Rectal smooth muscle tissue (tissue), 1 donor: Measurements from ENCODE around the gene PRR20B.
"Not testable (repeated sequence)": the region's sequence is repeated elsewhere in the genome, so short reads cannot be mapped to it uniquely, and the experiment has no call there.

Source experiments
- H3K27ac ChIP-seq: one replicate; pipeline ENCODE4 v1.7.0; 2013; ENCODE audit warnings: low read depth, low read length, inconsistent platforms
- H3K27me3 ChIP-seq: one replicate; pipeline ENCODE4 v1.7.0; 2013; ENCODE audit warnings: low read length; ENCODE audit not compliant: control insufficient read depth, insufficient read depth
- H3K36me3 ChIP-seq: one replicate; pipeline ENCODE4 v1.7.0; 2013; ENCODE audit warnings: low read length; ENCODE audit not compliant: control insufficient read depth, insufficient read depth
- H3K4me1 ChIP-seq: one replicate; pipeline ENCODE4 v1.7.0; 2013; ENCODE audit warnings: low read length; ENCODE audit not compliant: control insufficient read depth, insufficient read depth
- H3K4me3 ChIP-seq: one replicate; pipeline ENCODE4 v1.7.0; 2013; ENCODE audit warnings: low read length
- H3K9ac ChIP-seq: one replicate; pipeline ENCODE4 v1.7.0; 2013; ENCODE audit warnings: low read length

Gene PRR20B

DNA sequence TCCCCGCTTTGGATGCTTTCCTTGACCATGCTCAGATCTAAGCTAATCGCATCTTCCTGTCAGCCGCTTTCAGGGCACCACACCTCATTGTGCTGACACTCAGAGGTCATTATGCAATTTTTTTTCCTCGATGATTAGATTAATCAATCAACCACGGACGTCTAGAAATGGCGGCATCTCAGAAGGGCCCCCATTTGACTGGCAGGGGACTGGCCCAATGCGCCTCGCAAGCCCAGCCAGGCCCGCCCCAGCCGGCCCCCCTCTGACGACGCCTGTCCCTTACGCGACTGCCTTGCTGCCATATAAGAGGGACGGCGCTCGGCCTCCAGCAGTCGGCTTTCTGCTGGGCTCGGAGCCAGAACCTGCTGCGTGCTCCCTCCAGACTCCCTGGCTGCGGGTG, at the start of gene PRR20B:
Gene PRR20B, plus strand, starts transcription at position 301 of the 400 bp plus-strand sequence. CDS start 387 bp downstream, outside the sequence.
- not testable (repeated sequence) for H3K4me3 ChIP-seq, H3K4me1 ChIP-seq, H3K9ac ChIP-seq, H3K27ac ChIP-seq, H3K36me3 ChIP-seq, H3K27me3 ChIP-seq

DNA sequence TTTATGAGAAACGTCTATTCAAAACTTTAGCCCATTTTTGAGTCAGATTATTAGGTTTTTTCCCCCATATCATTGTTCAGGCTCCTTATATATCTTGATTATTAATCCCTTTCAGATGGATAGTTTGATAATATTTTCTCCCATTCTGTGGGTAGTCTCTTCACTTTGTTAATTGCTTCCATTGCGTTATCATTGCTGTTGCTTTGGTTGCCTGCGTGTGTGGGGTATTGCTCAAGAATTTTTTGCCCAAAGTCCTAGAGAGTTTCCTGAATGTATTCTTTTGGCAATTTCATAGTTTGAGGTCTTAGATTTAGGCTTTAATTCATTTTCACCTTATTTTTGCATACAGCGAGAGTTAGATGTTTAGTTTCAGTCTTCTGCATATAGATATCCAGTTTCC, 32.3 kb upstream of the PRR20B start:
- Histone ChIP-seq H3K4me1 (no peaks in the 10 kb centered on the region), H3K4me3 (no peak overlapping the region), H3K36me3 (no peaks in the 10 kb centered on the region), H3K27me3 (no peaks in the 10 kb centered on the region), H3K9ac (no peak overlapping the region), H3K27ac (no peak overlapping the region)

DNA sequence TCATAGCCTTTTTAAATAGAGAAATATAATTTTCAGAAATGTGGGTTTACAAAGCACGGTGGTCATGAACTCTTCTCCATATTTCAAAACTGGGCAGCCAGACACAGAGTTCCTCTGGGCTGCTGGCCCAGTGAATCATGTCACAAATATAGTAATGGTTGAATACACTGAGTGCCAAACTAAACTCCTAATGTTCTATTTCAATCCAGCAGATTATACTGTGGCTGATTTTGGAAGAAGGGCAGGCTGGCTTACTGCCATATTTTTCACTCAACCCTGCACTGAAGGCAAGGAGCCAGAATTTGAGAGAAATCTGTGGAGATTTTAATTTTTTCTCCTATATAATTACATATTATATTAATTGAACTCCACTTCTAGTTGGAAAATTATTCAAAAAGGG, 23.6 kb upstream of the PRR20B start:
- no peaks in the 10 kb centered on the region for H3K27me3 ChIP-seq
- H3K4me3 ChIP-seq: no peak overlapping the region
- no peaks in the 10 kb centered on the region for H3K36me3 ChIP-seq
- H3K27ac ChIP-seq: no peak overlapping the region
- H3K9ac ChIP-seq: no peak overlapping the region
- H3K4me1 ChIP-seq: no peaks in the 10 kb centered on the region

DNA sequence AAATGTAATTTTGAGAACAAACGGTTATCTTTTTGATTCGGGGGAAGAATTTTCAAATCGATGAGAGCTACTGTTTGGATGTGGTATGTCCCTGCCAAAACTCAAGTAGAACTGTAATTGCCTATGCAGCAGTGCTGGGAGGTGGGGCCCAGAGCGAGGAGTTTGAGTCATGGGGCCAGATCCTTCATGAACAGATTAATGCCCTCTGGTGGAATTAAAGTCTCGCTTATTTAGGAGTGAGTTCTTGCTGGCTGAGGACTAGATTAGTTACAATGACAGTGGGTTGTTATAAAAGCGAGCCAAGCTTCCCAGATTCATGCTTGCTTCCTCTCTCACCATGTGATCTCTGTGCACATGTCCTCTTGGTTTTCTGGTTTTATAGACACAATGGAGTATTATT, 18.4 kb upstream of the PRR20B start:
- H3K36me3 ChIP-seq: no peaks in the 10 kb centered on the region
- no peak overlapping the region for H3K4me3 ChIP-seq
- H3K4me1 ChIP-seq: no peaks in the 10 kb centered on the region
- H3K9ac ChIP-seq: no peak overlapping the region
- no peaks in the 10 kb centered on the region for H3K27me3 ChIP-seq
- no peak overlapping the region for H3K27ac ChIP-seq

DNA sequence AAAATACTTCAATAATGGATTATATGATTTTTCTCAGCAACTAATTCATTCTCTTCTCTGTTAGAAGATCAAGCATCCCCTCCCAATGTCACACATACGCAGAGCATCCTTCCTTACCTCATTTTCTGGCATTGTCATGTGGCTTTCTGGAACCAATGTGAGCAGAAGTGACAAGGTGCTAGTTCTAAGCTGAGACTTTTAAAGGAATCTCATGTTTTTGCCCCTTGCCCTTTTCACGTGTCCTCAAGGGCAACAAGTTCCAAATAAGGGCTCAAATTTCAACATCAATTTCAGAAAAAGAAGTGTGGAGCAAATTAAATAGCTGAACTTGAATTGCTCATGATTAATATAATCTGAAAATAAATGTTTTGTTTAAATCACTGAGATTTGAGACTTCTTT, 11.2 kb upstream of the PRR20B start:
- no peaks in the 10 kb centered on the region for H3K27me3 ChIP-seq
- H3K4me3 ChIP-seq: no peak overlapping the region
- no peak overlapping the region for H3K27ac ChIP-seq
- no peaks in the 10 kb centered on the region for H3K36me3 ChIP-seq
- no peaks in the 10 kb centered on the region for H3K4me1 ChIP-seq
- H3K9ac ChIP-seq: no peak overlapping the region

DNA sequence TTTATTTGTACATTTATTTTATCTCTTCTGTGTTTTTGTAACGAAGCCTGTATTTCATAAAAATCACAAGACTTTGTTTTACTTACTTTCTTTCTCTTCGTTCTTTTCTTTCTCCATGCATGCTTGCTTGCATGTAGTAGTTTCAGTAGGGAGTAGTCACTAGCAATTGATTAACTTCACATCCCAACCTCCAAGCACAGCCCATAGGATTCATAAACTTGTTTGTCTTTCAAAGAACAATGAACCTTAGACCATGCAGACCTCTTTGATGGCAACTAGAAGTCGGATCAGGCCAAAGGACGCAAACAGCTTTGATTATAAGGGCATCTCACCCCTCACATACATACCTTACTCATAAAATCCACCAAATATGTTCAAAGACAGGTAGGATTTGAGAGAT, 9.7 kb upstream of the PRR20B start:
- Histone ChIP-seq H3K27ac (no peak overlapping the region), H3K27me3 (no peaks in the 10 kb centered on the region), H3K4me3 (no peak overlapping the region), H3K4me1 (no peaks in the 10 kb centered on the region), H3K36me3 (no peaks in the 10 kb centered on the region), H3K9ac (no peak overlapping the region)

DNA sequence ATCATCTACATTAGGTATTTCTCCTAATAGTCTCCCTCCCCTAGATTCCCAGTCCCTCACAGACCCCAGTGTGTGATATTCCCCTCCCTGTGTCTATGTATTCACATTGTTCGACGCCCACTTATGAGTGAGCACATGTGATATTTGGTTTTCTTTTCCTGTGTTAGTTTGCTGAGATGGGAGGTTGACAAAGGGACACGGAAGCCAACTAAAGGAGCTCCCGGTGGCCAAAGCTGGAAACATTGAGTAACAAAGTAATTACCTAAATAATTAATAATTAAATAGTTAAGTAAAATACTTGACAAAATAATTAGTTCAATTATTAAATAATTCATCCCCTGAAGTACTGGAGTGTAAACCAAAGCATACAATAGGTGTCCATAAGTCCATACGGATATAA, 8.3 kb upstream of the PRR20B start:
- no peak overlapping the region for H3K4me3 ChIP-seq
- no peaks in the 10 kb centered on the region for H3K27me3 ChIP-seq
- H3K36me3 ChIP-seq: no peaks in the 10 kb centered on the region
- no peak overlapping the region for H3K9ac ChIP-seq
- H3K27ac ChIP-seq: no peak overlapping the region
- no peaks in the 10 kb centered on the region for H3K4me1 ChIP-seq

DNA sequence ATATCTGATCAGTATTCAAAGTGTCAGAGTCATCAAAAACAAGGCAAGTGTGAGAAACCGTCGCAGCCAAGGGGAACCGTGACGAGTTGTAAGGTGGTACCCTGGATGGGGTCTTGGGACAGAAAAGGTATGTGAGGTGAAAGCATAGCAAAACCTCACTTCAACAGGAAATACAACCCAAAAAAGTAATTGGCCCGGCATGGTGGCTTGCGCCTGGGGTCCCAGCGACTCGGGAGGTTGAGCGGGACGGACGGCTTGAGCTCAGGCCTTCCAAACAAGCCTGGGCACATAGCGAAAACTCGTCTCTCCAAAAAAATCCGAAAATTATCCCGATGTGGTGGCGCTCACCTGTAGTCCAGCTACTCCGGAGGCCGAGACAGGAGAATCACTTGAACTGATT, 7.5 kb upstream of the PRR20B start:
- not testable (repeated sequence) for H3K4me3 ChIP-seq, H3K9ac ChIP-seq, H3K27me3 ChIP-seq, H3K36me3 ChIP-seq, H3K4me1 ChIP-seq, H3K27ac ChIP-seq

DNA sequence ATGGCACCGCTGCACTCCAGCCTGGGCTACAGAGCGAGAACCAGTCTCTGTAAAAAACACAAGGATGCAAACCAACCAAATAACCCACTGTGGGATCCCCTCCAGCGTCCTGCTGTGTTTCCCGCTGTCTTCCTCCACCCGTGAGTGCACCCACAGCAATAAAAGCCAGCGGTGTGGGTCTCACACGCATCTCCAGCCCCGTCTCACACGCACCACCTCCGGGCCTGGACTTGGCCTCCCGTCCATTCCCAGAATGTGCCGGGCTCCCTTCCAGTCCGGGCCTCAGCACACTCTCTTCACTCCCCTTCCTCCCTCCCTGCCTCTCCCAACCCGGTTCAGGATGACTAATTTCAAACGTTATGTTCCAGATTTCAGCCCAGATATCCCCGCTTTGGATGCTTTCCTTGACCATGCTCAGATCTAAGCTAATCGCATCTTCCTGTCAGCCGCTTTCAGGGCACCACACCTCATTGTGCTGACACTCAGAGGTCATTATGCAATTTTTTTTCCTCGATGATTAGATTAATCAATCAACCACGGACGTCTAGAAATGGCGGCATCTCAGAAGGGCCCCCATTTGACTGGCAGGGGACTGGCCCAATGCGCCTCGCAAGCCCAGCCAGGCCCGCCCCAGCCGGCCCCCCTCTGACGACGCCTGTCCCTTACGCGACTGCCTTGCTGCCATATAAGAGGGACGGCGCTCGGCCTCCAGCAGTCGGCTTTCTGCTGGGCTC, 6.9 kb upstream of the PRR20B start, which contains the start of gene PRR20A:
Gene PRR20A, plus strand, starts transcription at position 684 of the 734 bp plus-strand sequence. CDS start 387 bp downstream, outside the sequence.
- not testable (repeated sequence) for H3K4me1 ChIP-seq, H3K27ac ChIP-seq, H3K27me3 ChIP-seq, H3K9ac ChIP-seq, H3K36me3 ChIP-seq, H3K4me3 ChIP-seq

DNA sequence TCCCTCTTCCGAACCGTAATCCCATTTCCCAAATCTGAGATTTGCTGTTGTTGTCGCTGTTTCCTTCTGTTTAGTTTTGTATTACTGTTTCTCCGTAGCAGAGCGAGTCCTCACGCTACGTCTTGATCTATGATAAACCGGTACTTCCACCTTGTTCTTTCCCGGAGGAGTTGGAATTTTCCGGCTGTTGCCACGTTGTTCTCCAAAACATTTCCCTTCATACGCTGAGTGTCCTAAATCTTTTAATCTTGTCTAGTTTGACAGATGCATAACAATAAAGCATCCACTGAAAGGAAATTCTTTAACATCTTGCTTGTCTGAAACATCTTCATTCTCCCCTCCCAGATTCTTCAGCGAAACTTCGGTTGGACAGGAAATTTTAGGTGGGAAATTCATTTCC, 818 bp downstream of the PRR20B start:
- H3K27ac ChIP-seq, H3K36me3 ChIP-seq, H3K27me3 ChIP-seq, H3K4me1 ChIP-seq, H3K9ac ChIP-seq, H3K4me3 ChIP-seq: not testable (repeated sequence)

DNA sequence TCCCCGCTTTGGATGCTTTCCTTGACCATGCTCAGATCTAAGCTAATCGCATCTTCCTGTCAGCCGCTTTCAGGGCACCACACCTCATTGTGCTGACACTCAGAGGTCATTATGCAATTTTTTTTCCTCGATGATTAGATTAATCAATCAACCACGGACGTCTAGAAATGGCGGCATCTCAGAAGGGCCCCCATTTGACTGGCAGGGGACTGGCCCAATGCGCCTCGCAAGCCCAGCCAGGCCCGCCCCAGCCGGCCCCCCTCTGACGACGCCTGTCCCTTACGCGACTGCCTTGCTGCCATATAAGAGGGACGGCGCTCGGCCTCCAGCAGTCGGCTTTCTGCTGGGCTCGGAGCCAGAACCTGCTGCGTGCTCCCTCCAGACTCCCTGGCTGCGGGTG, 6.5 kb downstream of the PRR20B start, which contains the start of gene PRR20C:
Gene PRR20C, plus strand, starts transcription at position 301 of the 400 bp plus-strand sequence. CDS start 387 bp downstream, outside the sequence.
- H3K9ac ChIP-seq, H3K27ac ChIP-seq, H3K4me1 ChIP-seq, H3K4me3 ChIP-seq, H3K36me3 ChIP-seq, H3K27me3 ChIP-seq: not testable (repeated sequence)

DNA sequence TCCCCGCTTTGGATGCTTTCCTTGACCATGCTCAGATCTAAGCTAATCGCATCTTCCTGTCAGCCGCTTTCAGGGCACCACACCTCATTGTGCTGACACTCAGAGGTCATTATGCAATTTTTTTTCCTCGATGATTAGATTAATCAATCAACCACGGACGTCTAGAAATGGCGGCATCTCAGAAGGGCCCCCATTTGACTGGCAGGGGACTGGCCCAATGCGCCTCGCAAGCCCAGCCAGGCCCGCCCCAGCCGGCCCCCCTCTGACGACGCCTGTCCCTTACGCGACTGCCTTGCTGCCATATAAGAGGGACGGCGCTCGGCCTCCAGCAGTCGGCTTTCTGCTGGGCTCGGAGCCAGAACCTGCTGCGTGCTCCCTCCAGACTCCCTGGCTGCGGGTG, 13.0 kb downstream of the PRR20B start, which contains the start of gene PRR20D:
Gene PRR20D, plus strand, starts transcription at position 301 of the 400 bp plus-strand sequence. CDS start 387 bp downstream, outside the sequence.
- not testable (repeated sequence) for H3K27ac ChIP-seq, H3K9ac ChIP-seq, H3K36me3 ChIP-seq, H3K4me3 ChIP-seq, H3K4me1 ChIP-seq, H3K27me3 ChIP-seq

DNA sequence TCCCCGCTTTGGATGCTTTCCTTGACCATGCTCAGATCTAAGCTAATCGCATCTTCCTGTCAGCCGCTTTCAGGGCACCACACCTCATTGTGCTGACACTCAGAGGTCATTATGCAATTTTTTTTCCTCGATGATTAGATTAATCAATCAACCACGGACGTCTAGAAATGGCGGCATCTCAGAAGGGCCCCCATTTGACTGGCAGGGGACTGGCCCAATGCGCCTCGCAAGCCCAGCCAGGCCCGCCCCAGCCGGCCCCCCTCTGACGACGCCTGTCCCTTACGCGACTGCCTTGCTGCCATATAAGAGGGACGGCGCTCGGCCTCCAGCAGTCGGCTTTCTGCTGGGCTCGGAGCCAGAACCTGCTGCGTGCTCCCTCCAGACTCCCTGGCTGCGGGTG, 19.6 kb downstream of the PRR20B start, which contains the start of gene PRR20E:
Gene PRR20E, plus strand, starts transcription at position 301 of the 400 bp plus-strand sequence. CDS start 387 bp downstream, outside the sequence.
- H3K9ac ChIP-seq, H3K27ac ChIP-seq: not testable (repeated sequence)

More for the DNA sequence above, 19.6 kb downstream of the PRR20B start, which contains the start of gene PRR20E:
- not testable (repeated sequence) for H3K4me3 ChIP-seq, H3K27me3 ChIP-seq, H3K4me1 ChIP-seq, H3K36me3 ChIP-seq
